Neural progenitor cell (in vitro differentiated cells): ENCODE data around the gene ABI3BP.

Source experiments
- EZH2 ChIP-seq: fragments of 200-600 bp; sonication (generic); IDR thresholded peaks from 2 replicates; pipeline ENCODE4 v1.6.1; 2017; ENCODE audit warnings: antibody characterized with exemption, mild to moderate bottlenecking, moderate library complexity
- EZH2phosphoT487 ChIP-seq: fragments of 200-600 bp; sonication (generic); IDR thresholded peaks from 2 replicates; pipeline ENCODE4 v1.6.1; 2017; ENCODE audit warnings: antibody characterized with exemption
- TF ChIP-seq, protein P1 (sequence below): fragments of 200-600 bp; sonication (generic); IDR thresholded peaks from 2 replicates; pipeline ENCODE4 v1.5.1; 2017; ENCODE audit warnings: antibody characterized with exemption, mild to moderate bottlenecking

DNA sequence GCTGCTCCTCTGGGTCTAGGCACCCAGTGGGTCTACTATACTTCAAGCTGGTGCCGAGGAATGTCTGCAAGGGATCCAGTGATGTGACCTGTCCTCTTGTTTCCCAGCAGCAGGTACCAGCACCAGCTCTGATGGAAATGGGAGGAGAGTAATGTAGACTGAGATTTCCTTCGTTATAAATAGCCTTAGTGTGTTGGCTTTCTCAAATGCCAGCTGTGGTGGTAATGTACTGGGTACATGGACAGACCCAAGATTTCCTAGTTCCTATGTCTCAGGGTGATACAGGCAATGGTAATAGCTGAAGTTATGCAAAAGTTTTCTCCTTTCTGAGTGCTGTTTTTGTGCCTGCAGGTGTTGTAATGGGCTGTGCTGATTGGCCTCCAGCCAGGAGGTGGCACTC is 33.0 kb upstream of the ABI3BP start:
- TF ChIP-seq, protein P1, sequence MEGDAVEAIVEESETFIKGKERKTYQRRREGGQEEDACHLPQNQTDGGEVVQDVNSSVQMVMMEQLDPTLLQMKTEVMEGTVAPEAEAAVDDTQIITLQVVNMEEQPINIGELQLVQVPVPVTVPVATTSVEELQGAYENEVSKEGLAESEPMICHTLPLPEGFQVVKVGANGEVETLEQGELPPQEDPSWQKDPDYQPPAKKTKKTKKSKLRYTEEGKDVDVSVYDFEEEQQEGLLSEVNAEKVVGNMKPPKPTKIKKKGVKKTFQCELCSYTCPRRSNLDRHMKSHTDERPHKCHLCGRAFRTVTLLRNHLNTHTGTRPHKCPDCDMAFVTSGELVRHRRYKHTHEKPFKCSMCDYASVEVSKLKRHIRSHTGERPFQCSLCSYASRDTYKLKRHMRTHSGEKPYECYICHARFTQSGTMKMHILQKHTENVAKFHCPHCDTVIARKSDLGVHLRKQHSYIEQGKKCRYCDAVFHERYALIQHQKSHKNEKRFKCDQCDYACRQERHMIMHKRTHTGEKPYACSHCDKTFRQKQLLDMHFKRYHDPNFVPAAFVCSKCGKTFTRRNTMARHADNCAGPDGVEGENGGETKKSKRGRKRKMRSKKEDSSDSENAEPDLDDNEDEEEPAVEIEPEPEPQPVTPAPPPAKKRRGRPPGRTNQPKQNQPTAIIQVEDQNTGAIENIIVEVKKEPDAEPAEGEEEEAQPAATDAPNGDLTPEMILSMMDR = no peak
- TF ChIP-seq EZH2 (no peak), EZH2phosphoT487 (no peak)
